Stimulated activated CD8-positive, alpha-beta memory T cell treated with anti-CD3 and anti-CD28 coated beads, Interleukin-4, amount 100 ng/mL, for 24 hours (primary cell): ENCODE results near the gene GEMIN2.
"Not testable (repeated sequence)": the region's sequence is repeated elsewhere in the genome, so short reads cannot be mapped to it uniquely, and the experiment has no call there.

Experiments used
- DNase-seq: peaks from one replicate; pipeline ENCODE4 v3.0.0-alpha.2; 2020; ENCODE audit warnings: low read depth

Gene GEMIN2

GRCh38 chr14:39109893-39110715 is 4.0 kb upstream of the GEMIN2 start:
- DNase-seq, result no peak

GRCh38 chr14:39113685-39114072 is 444 bp upstream of the GEMIN2 start:
- no peak for DNase-seq

- DNase-seq, result no peak
Measured at GRCh38 chr14:39122330-39123138, 8.4 kb downstream of the GEMIN2 start.

- DNase-seq, result not testable (repeated sequence)
Measured at GRCh38 chr14:39137835-39138234, 23.7 kb downstream of the GEMIN2 start.

GRCh38 chr14:39138440-39138839 is 24.3 kb downstream of the GEMIN2 start:
- no peak for DNase-seq

- DNase-seq, result no peak
Measured at GRCh38 chr14:39140170-39140569, 26.0 kb downstream of the GEMIN2 start.

- DNase-seq, result not testable (repeated sequence)
Measured at GRCh38 chr14:39141623-39142022, 27.5 kb downstream of the GEMIN2 start.

- not testable (repeated sequence) for DNase-seq
Measured at GRCh38 chr14:39143226-39143625, 29.1 kb downstream of the GEMIN2 start.

- no peak for DNase-seq
Measured at GRCh38 chr14:39145266-39145966, 31.3 kb downstream of the GEMIN2 start.

- DNase-seq, result no peak
Measured at GRCh38 chr14:39154594-39155189, 40.6 kb downstream of the GEMIN2 start.

- no peak for DNase-seq
Measured at GRCh38 chr14:39157491-39157890, 43.4 kb downstream of the GEMIN2 start.

GRCh38 chr14:39158222-39158858 is 44.2 kb downstream of the GEMIN2 start:
- no peak for DNase-seq

GRCh38 chr14:39160494-39160893 is 46.4 kb downstream of the GEMIN2 start:
- no peak for DNase-seq

GRCh38 chr14:39167797-39168320 is 53.7 kb downstream of the GEMIN2 start:
- not testable (repeated sequence) for DNase-seq

- DNase-seq, result no peak
Measured at GRCh38 chr14:39168591-39168990, 54.5 kb downstream of the GEMIN2 start.

- no peak for DNase-seq
Measured at GRCh38 chr14:39169541-39169900, 55.4 kb downstream of the GEMIN2 start.

GRCh38 chr14:39173198-39173597 is 59.1 kb downstream of the GEMIN2 start:
- DNase-seq, result no peak

- peak; percentile 92 for DNase-seq
Measured at GRCh38 chr14:39174560-39175444, 60.7 kb downstream of the GEMIN2 start, which contains the start of gene PNN. Gene PNN (plus strand): TSS chr14:39175254. CDS start chr14:39175280, 26 bp downstream.

GRCh38 chr14:39175445-39176262 is 61.5 kb downstream of the GEMIN2 start:
- DNase-seq, result peak; percentile 21
